ENCODE measurements around the gene CLDN6. TPM values are rescaled to one million over a fixed set of nuclear protein-coding genes. Genes with fewer than 3 reads are reported as not detected.

Gene CLDN6
- polyA plus RNA-seq (2013, experiment 1 of 2), result 55.8 TPM
- polyA plus RNA-seq (2013, experiment 2 of 2), result 47.6 TPM

- peaks cover 11% of the 10 kb centered on the region for H3K4me1 ChIP-seq (ENCODE audit: control insufficient read depth, insufficient read depth, low read length, poor library complexity, severe bottlenecking)
- WGBS, 2 experiments (ENCODE audit: insufficient coverage in 2 of 2), result 2 to 8% methylated on average over 20 to 43 of the region's 52 CpGs
- H3K36me3 ChIP-seq (ENCODE audit: control insufficient read depth, insufficient read depth, low read length), result peaks cover 10% of the 10 kb centered on the region
- H3K4me3 ChIP-seq (ENCODE audit: extremely low read depth, insufficient read depth, low read length, poor library complexity, severe bottlenecking), result peak within 1 kb of the TSS; percentile 59
- no peak within 1 kb of the TSS for H3K27ac ChIP-seq (ENCODE audit: low read depth, low read length, severe bottlenecking)
- no peaks in the 10 kb centered on the region for H3K9me3 ChIP-seq (ENCODE audit: control insufficient read depth, low read length)
Measured at GRCh38 chr16:3017794-3018506, at the start of gene CLDN6. Gene CLDN6 (minus strand): TSS chr16:3018183. CDS start chr16:3016021, 2,162 bp downstream.

GRCh38 chr16:3066440-3066748, 48.4 kb upstream of the CLDN6 start:
- no peaks in the 10 kb centered on the region for H3K9me3 ChIP-seq (ENCODE audit: control insufficient read depth, low read length)
- no peaks in the 10 kb centered on the region for H3K4me1 ChIP-seq (ENCODE audit: control insufficient read depth, insufficient read depth, low read length, poor library complexity, severe bottlenecking)
- WGBS, 2 experiments (ENCODE audit: insufficient coverage in 2 of 2), result 92 to 95% methylated on average over 4 to 7 of the region's 7 CpGs
- no peak overlapping the region for H3K27ac ChIP-seq (ENCODE audit: low read depth, low read length, severe bottlenecking)
- H3K36me3 ChIP-seq (ENCODE audit: control insufficient read depth, insufficient read depth, low read length), result no peaks in the 10 kb centered on the region
- no peak overlapping the region for H3K4me3 ChIP-seq (ENCODE audit: extremely low read depth, insufficient read depth, low read length, poor library complexity, severe bottlenecking)

GRCh38 chr16:3065742-3066439, 47.9 kb upstream of the CLDN6 start:
- WGBS, 2 experiments (ENCODE audit: insufficient coverage in 2 of 2), result 90 to 95% methylated on average over 19 to 25 of the region's 26 CpGs
- no peaks in the 10 kb centered on the region for H3K4me1 ChIP-seq (ENCODE audit: control insufficient read depth, insufficient read depth, low read length, poor library complexity, severe bottlenecking)
- H3K4me3 ChIP-seq (ENCODE audit: extremely low read depth, insufficient read depth, low read length, poor library complexity, severe bottlenecking), result no peak overlapping the region
- no peak overlapping the region for H3K27ac ChIP-seq (ENCODE audit: low read depth, low read length, severe bottlenecking)
- H3K36me3 ChIP-seq (ENCODE audit: control insufficient read depth, insufficient read depth, low read length), result no peaks in the 10 kb centered on the region
- no peaks in the 10 kb centered on the region for H3K9me3 ChIP-seq (ENCODE audit: control insufficient read depth, low read length)

- no peaks in the 10 kb centered on the region for H3K36me3 ChIP-seq (ENCODE audit: control insufficient read depth, insufficient read depth, low read length)
- WGBS, 2 experiments (ENCODE audit: insufficient coverage in 2 of 2), result 81 to 92% methylated on average over 8 to 9 of the region's 13 CpGs
- peaks cover 4% of the 10 kb centered on the region for H3K4me1 ChIP-seq (ENCODE audit: control insufficient read depth, insufficient read depth, low read length, poor library complexity, severe bottlenecking)
- no peak within 1 kb of the TSS for H3K4me3 ChIP-seq (ENCODE audit: extremely low read depth, insufficient read depth, low read length, poor library complexity, severe bottlenecking)
- no peaks in the 10 kb centered on the region for H3K9me3 ChIP-seq (ENCODE audit: control insufficient read depth, low read length)
- no peak within 1 kb of the TSS for H3K27ac ChIP-seq (ENCODE audit: low read depth, low read length, severe bottlenecking)
Measured at GRCh38 chr16:3065069-3065741, 47.2 kb upstream of the CLDN6 start, which contains the start of gene IL32. Gene IL32 (plus strand): TSS chr16:3065640. CDS start chr16:3065812, 172 bp downstream.

GRCh38 chr16:3063625-3064386, 45.8 kb upstream of the CLDN6 start:
- no peaks in the 10 kb centered on the region for H3K36me3 ChIP-seq (ENCODE audit: control insufficient read depth, insufficient read depth, low read length)
- H3K9me3 ChIP-seq (ENCODE audit: control insufficient read depth, low read length), result no peaks in the 10 kb centered on the region
- H3K27ac ChIP-seq (ENCODE audit: low read depth, low read length, severe bottlenecking), result no peak overlapping the region
- 86 to 89% methylated on average over 5 to 8 of the region's 8 CpGs for WGBS, 2 experiments (ENCODE audit: insufficient coverage in 2 of 2)
- peaks cover 12% of the 10 kb centered on the region for H3K4me1 ChIP-seq (ENCODE audit: control insufficient read depth, insufficient read depth, low read length, poor library complexity, severe bottlenecking)
- no peak overlapping the region for H3K4me3 ChIP-seq (ENCODE audit: extremely low read depth, insufficient read depth, low read length, poor library complexity, severe bottlenecking)

GRCh38 chr16:3062553-3062952, 44.6 kb upstream of the CLDN6 start:
- peaks cover 15% of the 10 kb centered on the region for H3K4me1 ChIP-seq (ENCODE audit: control insufficient read depth, insufficient read depth, low read length, poor library complexity, severe bottlenecking)
- H3K9me3 ChIP-seq (ENCODE audit: control insufficient read depth, low read length), result no peaks in the 10 kb centered on the region
- H3K27ac ChIP-seq (ENCODE audit: low read depth, low read length, severe bottlenecking), result no peak overlapping the region
- 96 to 97% methylated on average over 5 of the region's 6 CpGs for WGBS, 2 experiments (ENCODE audit: insufficient coverage in 2 of 2)
- H3K36me3 ChIP-seq (ENCODE audit: control insufficient read depth, insufficient read depth, low read length), result no peaks in the 10 kb centered on the region
- no peak overlapping the region for H3K4me3 ChIP-seq (ENCODE audit: extremely low read depth, insufficient read depth, low read length, poor library complexity, severe bottlenecking)

GRCh38 chr16:3060339-3061127, 42.5 kb upstream of the CLDN6 start:
- no peak overlapping the region for H3K4me3 ChIP-seq (ENCODE audit: extremely low read depth, insufficient read depth, low read length, poor library complexity, severe bottlenecking)
- no peak overlapping the region for H3K27ac ChIP-seq (ENCODE audit: low read depth, low read length, severe bottlenecking)
- 92 to 95% methylated on average over 9 to 10 of the region's 14 CpGs for WGBS, 2 experiments (ENCODE audit: insufficient coverage in 2 of 2)
- peaks cover 15% of the 10 kb centered on the region for H3K4me1 ChIP-seq (ENCODE audit: control insufficient read depth, insufficient read depth, low read length, poor library complexity, severe bottlenecking)
- no peaks in the 10 kb centered on the region for H3K36me3 ChIP-seq (ENCODE audit: control insufficient read depth, insufficient read depth, low read length)
- H3K9me3 ChIP-seq (ENCODE audit: control insufficient read depth, low read length), result no peaks in the 10 kb centered on the region

GRCh38 chr16:3059723-3060242, 41.8 kb upstream of the CLDN6 start:
- peak overlapping the region; percentile 91 for H3K27ac ChIP-seq (ENCODE audit: low read depth, low read length, severe bottlenecking)
- H3K9me3 ChIP-seq (ENCODE audit: control insufficient read depth, low read length), result no peaks in the 10 kb centered on the region
- H3K36me3 ChIP-seq (ENCODE audit: control insufficient read depth, insufficient read depth, low read length), result no peaks in the 10 kb centered on the region
- 72 to 79% methylated on average over 6 of the region's 9 CpGs for WGBS, 2 experiments (ENCODE audit: insufficient coverage in 2 of 2)
- H3K4me1 ChIP-seq (ENCODE audit: control insufficient read depth, insufficient read depth, low read length, poor library complexity, severe bottlenecking), result peaks cover 15% of the 10 kb centered on the region
- H3K4me3 ChIP-seq (ENCODE audit: extremely low read depth, insufficient read depth, low read length, poor library complexity, severe bottlenecking), result peak overlapping the region; percentile 69

- Histone ChIP-seq H3K36me3 (ENCODE audit: control insufficient read depth, insufficient read depth, low read length) (no peaks in the 10 kb centered on the region), H3K27ac (ENCODE audit: low read depth, low read length, severe bottlenecking) (peak overlapping the region; percentile 91), H3K4me3 (ENCODE audit: extremely low read depth, insufficient read depth, low read length, poor library complexity, severe bottlenecking) (peak overlapping the region; percentile 69), H3K9me3 (ENCODE audit: control insufficient read depth, low read length) (no peaks in the 10 kb centered on the region), H3K4me1 (ENCODE audit: control insufficient read depth, insufficient read depth, low read length, poor library complexity, severe bottlenecking) (peaks cover 15% of the 10 kb centered on the region)
- 1 to 2% methylated on average over 50 to 63 of the region's 67 CpGs for WGBS, 2 experiments (ENCODE audit: insufficient coverage in 2 of 2)
Measured at GRCh38 chr16:3059041-3059722, 41.2 kb upstream of the CLDN6 start.

Data from mesodermal cell (in vitro differentiated cells).